Measurements from ENCODE around the gene GOLGA6L7. TPM values are rescaled to one million over a fixed set of nuclear protein-coding genes. Genes with fewer than 3 reads are reported as not detected.
"Not testable (repeated sequence)": the region's sequence is repeated elsewhere in the genome, so short reads cannot be mapped to it uniquely, and the experiment has no call there.

GOLGA6L7 gene, protein sequence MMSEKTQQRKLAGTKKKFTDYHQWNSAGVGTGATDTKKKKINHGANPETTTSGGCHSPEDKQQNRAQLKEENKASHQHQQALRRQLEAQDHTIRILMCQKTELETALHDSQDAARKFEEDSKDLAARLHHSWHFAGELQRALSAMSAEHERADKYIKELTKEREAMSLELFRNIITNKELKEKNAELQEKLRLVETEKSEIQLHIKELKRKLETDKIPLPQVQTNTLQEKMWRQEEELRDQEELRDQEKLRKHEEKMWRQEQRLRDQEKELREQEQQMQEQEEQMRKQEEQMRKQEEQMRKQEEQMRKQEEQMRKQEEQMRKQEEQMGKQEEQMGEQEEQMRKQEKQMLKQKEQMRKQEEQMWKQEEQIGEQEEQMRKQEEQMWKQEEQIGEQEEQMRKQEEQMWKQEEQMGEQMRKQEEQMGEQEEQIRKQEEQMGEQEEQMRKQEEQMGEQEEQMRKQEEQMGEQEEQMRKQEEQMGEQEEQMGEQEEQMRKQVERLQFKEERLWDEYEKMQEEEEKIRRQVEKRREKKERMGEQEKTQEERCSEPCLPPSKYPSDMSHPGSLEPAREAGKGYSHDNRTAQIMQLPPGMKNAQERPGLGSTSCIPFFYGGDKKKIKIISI
- total RNA-seq = not detected
- not detected for polyA plus RNA-seq
- long read RNA-seq, donor 1 = 0 reads
- long read RNA-seq, donor 2 = 0 reads
- long read RNA-seq, donor 3, partial matches to known transcripts = 0 of 1 reads
- long read RNA-seq, donor 3, other reads (novel, unspliced or antisense) = 1 of 1 reads

DNA sequence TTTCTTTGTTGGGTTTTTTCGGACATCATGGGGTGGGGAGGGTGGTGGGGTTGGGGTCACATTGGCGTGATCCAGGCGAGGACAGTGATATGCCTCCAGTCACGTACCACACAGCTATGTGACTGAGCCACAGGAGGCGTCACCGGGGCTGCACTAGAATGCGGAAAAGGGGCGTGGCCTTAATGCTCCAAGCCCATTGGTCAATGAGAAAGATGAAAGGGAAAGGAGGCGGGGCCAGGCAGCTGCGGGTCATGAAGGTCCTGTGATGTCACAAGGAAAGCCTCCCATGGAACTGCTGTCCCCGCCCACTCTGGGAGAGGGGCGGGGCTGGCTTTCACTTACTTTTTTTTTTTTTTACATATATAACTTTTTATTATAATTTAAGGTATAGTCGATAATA, at the start of gene GOLGA6L7:
Gene GOLGA6L7, minus strand, starts transcription at position 124 of the 400 bp plus-strand sequence. Its CDS starts 95 bp downstream, at position 29.
- H3K27ac ChIP-seq; H3K4me1 ChIP-seq; H3K4me3 ChIP-seq; DNase-seq; H3K27me3 ChIP-seq; intact Hi-C loops (cut with DNase I); H3K36me3 ChIP-seq; H3K9me3 ChIP-seq; ATAC-seq: not testable (repeated sequence)
- 92 to 95% (median 94%) methylated on average over 13 of the region's 13 CpGs for WGBS, 4 donors

- Histone ChIP-seq H3K27me3 (no peaks in the 10 kb centered on the region), H3K4me1 (no peaks in the 10 kb centered on the region), H3K27ac (no peak overlapping the region), H3K36me3 (no peaks in the 10 kb centered on the region), H3K9me3 (no peaks in the 10 kb centered on the region), H3K4me3 (no peak overlapping the region)
- no peak for TF ChIP-seq POLR2A (IDR thresholded peaks at IDR 0.05)
- TF ChIP-seq, protein P1, sequence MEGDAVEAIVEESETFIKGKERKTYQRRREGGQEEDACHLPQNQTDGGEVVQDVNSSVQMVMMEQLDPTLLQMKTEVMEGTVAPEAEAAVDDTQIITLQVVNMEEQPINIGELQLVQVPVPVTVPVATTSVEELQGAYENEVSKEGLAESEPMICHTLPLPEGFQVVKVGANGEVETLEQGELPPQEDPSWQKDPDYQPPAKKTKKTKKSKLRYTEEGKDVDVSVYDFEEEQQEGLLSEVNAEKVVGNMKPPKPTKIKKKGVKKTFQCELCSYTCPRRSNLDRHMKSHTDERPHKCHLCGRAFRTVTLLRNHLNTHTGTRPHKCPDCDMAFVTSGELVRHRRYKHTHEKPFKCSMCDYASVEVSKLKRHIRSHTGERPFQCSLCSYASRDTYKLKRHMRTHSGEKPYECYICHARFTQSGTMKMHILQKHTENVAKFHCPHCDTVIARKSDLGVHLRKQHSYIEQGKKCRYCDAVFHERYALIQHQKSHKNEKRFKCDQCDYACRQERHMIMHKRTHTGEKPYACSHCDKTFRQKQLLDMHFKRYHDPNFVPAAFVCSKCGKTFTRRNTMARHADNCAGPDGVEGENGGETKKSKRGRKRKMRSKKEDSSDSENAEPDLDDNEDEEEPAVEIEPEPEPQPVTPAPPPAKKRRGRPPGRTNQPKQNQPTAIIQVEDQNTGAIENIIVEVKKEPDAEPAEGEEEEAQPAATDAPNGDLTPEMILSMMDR (IDR thresholded peaks at IDR 0.05) = no peak
- 88 to 93% (median 91%) methylated on average over 13 of the region's 13 CpGs for WGBS, 4 donors
- no peak for ATAC-seq
- intact Hi-C loops (cut with DNase I) = no loop called here
- no peak for DNase-seq
These were observed 49.6 kb upstream of the GOLGA6L7 start for GRCh38 chr15:28897861-28898585.

DNA sequence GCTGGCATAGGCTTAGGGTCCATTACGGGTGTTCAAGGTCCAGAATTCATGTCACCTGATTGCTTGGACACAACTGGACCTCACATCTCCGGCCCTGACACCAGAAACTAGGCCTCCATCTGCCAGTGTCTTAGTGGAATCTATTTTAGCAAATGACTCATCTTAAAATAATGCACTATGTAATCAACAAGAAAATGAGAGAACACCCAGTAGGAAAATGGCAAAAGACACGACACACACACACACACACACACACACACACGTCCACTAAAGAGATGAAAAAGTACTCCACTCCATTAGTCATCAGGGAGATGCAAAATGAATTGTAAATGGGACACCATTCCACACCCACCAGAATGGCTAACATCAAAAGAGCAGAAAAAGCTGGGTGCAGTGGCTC, 48.5 kb upstream of the GOLGA6L7 start:
- 41 to 60% (median 57%) methylated on average over 4 of the region's 4 CpGs for WGBS, 4 donors
- no peak for ATAC-seq

DNA sequence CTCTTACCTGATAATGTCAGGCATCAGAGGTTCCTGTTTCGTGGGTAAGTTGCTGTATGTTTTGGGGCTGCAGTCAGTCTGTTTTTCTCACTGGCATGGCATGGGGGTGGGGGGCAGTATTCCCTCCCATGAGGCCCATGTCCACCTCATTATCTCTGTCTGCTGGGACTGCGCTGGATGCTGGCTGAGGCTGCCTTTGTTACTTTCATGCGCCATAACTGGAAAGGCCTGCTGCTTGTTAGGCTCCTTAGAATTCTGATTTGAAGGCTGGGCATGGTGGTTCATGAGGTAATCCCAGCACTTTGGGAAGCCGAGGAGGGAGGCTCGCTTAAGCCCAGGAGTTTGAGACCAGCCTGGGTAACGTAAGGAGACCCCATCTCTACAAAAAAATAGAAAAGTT, 47.1 kb upstream of the GOLGA6L7 start:
- no peaks in the 10 kb centered on the region for H3K9me3 ChIP-seq
- intact Hi-C loops (cut with DNase I) = no loop called here
- TF ChIP-seq, protein P1 (IDR thresholded peaks at IDR 0.05) = no peak
- H3K4me1 ChIP-seq = no peaks in the 10 kb centered on the region
- H3K27ac ChIP-seq = no peak overlapping the region
- H3K36me3 ChIP-seq = no peaks in the 10 kb centered on the region
- ATAC-seq (no peak), DNase-seq (no peak)
- H3K4me3 ChIP-seq = no peak overlapping the region
- 76 to 93% (median 87%) methylated on average over 6 of the region's 6 CpGs for WGBS, 4 donors
- H3K27me3 ChIP-seq = no peaks in the 10 kb centered on the region

More for the DNA sequence above, 48.5 kb upstream of the GOLGA6L7 start:
- no peaks in the 10 kb centered on the region for H3K27me3 ChIP-seq
- no peak for DNase-seq
- no peaks in the 10 kb centered on the region for H3K36me3 ChIP-seq
- no peaks in the 10 kb centered on the region for H3K9me3 ChIP-seq
- TF ChIP-seq POLR2A (IDR thresholded peaks at IDR 0.05) = no peak
- TF ChIP-seq, protein P1 (IDR thresholded peaks at IDR 0.05) = no peak
- intact Hi-C loops (cut with DNase I) = no loop called here
- no peak overlapping the region for H3K27ac ChIP-seq
- H3K4me1 ChIP-seq = no peaks in the 10 kb centered on the region
- no peak overlapping the region for H3K4me3 ChIP-seq

Measured in heart left ventricle (tissue), 16 donors.